HG02610 (cell line): Measurements from ENCODE around the gene TPT1.

Source experiments
- ATAC-seq: cut with Tn5 transposase; IDR thresholded peaks from one replicate; pipeline ENCODE4 v1.9.1; 2021; ENCODE audit warnings: mild to moderate bottlenecking, moderate library complexity; ENCODE audit not compliant: unreplicated experiment

Gene TPT1

DNA sequence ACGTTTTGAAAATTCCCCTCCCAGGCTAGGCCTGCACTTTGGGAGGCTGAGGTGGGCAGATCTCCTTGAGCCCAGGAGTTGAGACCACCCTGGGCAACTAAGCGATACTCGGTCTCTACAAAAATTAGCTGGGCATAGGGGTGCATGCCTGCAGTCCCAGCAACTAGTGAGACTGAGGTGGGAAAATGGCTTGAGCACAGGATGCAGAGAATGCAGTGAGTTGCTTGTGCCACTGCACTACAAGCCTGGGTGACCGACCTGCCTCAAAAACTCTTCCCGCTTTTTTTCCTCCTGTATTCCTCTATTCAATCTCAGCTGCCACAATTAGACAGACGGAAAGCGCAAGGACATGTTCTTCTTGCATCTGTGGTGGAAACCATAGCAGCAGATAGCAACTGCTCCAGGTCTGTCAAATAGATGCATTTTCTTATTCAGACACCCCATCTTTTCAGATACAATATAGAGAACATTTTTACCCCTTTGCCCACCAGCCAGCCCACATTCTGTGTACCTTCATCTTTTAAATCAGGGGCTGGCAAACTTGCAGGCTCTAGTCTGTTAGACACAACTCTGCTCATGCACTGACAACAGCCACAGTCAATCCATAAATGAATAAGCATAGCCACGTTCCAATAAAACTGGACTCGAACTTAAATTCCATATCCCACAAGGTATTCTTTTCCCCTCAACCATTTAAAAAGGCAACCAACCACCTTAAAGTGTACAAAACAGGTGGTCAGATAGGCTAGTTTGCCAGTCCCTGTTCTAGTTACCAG lies 4.8 kb downstream of the TPT1 start:
- ATAC-seq, result no peak

DNA sequence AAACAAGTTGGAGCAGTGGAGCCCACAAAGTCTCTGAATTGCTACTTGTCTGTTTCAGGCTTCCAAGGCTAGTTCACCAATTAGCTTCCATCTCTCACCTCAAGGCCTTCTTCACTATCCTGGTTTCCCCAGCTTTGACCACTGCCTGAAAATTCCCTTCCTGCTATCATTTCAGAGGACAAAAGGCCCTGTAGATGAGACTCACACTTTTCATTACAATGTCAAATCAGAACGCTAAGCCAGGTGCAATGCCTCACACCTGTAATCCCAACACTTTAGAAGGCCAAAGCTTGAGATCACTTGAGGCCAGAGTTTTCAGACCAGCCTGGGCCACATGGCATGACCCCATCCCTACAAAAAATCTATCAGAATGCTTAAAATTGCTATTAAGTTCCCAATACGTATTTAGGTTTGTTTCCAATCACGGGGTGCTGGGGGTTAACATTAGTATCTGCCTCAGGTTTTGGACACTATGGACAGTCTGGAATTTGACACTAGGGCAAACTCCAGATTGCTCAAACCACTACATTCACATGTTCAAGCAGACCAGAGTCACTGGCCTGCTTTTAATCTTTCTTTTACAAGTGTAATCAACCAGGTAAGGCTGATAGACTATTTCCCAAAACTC lies 5.5 kb downstream of the TPT1 start:
- no peak for ATAC-seq

DNA sequence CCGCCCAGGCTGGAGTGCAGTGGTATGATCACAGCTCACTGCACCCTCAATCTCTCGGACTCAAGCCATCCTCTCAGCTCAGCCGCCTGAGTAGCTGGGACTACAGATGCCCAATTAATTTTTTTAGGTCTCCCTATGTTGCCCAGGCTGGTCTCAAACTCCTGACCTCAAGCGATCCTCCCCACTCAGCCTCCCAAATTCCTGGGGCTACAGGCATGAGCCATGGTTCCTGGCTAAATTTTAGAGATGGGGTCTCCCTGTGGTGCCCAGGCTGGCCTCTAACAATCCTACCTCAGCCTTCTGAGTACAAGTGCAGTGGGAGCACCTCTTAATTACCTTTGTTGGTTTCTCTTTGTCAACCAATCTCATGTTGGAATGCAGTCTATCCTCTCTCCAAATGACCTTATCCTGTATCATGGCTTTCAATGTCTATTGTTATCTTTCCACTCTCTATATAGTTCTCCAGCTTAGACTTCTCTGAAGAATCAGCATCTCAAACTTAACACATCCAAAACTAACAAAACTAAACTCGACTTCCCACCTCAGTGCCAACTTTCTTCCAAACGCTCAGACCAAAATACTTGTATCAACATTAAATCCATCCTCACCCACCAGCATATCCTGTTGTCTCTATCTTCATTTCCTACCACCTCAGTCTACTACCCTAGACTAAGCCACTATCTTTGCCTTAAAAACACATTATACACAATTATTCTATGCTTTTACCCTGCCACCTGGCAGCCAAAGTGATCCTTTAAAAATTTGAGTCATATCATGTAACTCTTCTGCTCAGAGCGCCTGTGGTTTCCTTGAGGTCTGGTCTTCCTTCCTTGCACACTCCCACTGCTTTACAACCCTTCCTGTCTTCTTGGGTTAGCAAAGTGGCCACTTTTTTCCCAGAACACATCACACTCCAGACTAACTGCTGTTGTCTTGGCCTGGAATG lies 6.7 kb downstream of the TPT1 start:
- no peak for ATAC-seq

DNA sequence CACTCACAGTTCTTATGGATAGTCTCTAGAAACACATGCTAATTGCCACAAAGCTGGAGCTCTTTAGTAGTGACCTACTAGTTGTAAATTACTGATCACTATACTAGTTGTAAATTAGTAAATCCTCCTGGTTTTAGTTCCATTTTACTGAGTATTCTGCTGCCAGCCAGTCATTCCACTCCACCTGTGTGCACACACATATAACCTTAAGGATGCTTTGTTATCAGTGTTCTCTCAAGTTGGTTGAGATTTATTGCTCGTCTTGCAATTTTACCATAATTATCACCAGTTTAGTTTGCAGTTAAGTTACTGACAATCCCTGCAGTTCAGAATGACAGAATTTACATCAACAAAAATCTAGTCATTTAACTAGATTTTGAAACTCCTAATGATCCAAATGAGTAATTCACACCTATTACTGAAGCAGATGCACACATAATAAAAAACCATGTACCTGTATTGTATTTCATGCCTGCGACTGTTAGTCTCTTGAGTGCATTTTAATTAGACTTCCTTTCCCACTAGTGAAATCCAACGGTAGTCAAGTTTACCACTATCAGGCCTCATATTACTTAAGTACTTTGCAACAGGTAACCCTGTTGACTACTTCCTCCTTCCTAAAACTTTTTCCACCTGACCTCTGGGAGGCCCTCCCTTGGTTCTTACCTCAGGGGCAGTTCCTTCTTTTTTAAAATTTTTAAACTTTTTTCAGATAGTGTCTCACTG lies 7.6 kb downstream of the TPT1 start:
- no peak for ATAC-seq

DNA sequence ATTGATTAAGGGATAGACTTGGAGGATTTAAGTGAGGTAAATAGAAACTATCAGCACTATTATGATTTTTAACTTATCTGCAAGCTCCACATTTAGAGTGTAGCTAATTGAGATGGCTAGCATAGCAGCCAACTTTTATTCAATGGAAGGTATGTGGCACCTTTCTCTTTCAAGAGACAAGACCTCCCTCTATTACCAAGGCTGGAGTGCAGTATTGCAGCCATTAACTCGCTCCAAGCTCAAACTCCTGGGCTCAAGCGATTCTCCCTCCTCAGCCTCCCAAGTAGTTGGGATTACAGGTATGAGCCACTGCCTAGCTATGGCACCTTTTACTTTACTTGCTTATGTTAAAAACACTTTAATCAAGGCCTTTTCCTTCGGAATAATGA lies 8.2 kb downstream of the TPT1 start:
- no peak for ATAC-seq

DNA sequence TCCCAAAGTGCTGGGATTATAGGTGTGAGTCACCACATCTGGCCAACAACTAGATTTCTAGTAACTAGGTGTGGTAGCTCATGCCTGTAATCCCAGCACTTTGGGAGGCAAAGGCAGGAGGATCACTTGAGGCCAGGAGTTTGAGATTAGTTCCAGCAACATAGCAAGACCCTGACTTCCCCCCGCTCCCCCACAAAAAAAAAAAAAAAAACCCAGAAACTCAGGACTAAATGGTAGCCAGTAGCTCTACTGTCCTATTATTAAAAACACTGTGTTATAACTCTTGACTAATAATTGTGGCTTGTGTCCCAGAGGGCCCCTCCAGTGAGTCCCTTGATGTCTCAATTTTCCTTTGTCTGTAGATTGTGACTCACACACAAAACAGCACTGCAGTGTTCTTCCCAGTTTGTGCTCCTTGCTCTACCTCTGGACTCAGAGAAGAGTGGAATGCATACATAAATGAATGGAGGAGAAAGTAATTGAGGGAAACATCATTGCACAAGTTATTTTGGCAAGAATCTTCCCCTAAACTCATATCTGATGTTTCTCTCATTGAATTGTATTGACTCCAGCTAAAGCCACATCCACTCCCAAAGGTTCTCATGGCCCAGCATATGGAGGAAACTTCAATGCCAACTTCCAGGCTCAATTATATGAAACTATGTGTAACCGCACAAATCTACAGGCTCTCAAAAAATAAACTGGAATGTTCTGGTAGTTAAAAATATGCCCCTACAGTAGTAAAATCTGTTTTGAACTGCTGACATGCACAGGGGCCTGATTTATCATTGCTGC lies 8.8 kb downstream of the TPT1 start:
- no peak for ATAC-seq

DNA sequence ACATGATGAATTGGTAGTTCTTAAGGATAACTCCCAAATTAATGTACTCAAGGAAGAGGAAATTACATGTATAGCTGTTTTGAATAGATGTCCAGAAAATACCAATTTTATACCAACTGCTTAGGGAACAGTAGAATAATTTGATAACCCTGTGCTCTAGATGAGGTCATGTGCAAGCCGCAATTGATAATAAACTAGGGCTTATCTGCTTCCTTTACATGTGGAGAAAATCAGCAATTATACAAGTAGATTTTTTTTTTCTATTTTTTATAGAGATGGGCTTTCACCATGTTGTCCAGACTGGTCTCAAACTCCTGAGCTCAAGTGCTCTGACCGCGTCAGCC lies 9.3 kb downstream of the TPT1 start:
- ATAC-seq, result no peak

DNA sequence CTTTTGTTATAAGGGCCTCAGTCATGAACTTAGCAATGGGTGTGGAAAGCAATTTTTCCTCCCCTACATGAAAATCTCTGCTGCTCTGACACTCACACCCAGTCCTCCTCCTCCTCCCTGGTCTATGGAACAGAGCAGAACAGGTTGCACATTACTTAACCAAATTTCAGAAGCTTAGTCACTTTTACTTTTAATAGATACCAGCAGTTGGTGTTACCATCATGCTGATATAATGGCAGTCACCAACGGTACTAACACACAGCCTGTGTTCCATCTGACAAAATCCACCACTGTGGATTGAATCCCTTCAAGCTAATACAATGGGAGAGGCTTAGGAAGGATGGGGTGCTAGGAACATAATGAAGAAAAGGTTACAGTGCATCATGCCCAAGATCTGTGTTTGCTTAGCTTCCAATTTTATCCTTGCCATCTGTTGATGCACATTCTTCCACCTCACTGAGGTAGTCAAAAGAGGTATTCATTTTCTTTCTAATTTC lies 9.8 kb downstream of the TPT1 start:
- ATAC-seq, result no peak

DNA sequence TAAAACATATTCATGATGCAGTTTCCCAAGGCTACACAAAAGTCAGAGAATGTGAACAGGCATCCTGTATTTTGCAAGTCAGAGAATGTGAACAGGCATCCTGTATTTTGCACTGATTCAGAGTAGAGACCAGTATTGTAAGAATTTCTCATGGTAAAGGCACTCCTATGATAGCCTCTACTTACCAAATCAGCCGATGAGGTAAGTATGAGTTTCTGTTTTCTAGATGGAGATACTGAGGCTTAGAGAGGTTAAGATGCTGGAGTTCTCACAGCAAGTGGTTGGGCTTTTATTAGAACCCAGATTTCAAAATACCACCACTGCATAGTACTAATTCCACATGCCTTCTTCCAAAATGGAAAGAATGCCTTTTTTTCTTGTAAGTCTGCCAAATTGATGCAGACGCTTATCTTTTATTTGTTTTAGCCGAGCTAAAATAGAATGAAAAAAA lies 12.3 kb downstream of the TPT1 start:
- no peak for ATAC-seq

DNA sequence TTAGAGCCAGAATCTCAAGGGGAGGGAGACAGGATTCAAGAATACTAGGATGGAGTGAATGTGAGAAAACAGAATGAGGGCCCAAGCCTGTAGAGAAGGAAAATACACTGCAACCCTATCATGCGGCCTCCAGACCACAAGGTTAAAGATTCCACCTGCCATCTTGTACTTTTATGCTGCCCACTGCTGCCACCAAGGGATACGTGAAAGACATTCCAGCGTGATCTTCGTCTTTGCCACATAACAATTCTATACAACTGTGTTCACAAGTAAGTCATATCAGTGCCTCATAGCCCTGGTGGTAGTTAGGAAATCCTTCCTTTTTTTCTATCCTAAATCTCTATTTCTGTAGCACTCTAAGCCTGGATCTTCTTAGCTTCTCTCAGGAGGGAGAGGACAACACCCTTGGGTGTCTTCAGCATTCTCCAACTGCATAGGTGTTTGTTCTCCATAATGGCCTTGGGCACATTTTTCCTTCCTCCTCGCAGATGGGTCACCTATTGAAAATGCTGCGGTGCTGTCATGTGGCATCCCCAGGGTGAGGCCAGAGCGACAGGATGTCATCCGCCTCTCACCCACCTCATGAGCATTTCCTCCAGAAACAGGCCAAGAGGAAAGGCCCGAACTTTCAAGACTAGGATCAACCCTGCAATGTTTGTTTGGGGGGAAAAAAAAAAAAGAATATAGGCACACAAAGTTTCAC lies 13.6 kb downstream of the TPT1 start:
- no peak for ATAC-seq

DNA sequence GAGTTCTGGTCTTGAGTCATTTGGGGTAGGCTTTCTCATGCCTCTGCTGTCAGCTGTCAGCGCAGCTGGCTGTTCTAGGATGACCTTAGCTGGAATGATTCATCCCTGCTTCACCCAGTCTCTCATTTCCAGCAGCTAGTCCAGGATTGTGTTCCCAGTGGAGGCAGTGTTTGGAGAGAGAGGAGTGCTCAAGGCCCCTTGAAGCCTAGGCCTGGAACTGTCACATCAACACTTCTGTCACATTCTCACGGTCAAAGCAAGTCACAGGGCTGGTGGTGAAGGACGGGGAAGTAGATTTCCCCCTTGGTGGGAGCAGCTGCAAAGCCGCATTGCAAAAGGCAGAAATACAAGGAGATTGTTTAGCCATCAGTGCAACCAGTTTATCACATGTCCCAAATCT lies 15.2 kb downstream of the TPT1 start:
- no peak for ATAC-seq

DNA sequence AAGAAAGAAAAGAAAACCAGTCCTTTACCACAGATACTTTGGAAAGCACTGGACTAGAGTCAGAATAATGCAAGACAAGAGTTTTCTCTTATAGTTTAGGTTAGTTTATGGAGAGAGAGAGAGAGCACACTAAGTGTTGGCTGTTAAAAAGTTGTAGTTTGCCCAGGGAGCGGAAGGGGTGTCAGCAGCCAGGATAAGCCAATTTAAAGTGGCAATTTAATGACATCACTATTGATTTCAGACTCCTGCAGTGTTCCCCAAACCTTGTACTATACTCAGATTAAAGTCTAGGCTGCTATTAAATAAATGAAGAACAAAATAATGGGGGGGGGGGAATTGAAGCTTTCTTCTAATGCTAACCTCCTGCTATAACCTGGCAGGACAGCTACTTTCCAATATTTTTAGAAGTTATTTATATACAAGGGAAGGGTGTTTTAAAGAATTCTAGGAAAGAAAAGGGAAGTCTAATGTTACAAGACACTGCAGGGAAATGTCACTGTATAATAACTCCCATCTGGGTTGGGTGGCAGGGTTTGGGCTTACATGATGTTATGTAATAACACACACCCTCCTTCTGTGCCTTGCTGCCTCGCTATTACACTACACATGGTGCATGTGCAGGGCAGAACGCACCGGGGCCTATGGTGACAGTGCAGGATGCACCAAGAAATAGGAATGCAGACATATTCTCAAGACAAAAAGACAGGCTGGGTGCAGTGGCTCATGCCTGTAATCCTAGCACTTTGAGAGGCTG lies 19.9 kb downstream of the TPT1 start:
- ATAC-seq, result no peak

DNA sequence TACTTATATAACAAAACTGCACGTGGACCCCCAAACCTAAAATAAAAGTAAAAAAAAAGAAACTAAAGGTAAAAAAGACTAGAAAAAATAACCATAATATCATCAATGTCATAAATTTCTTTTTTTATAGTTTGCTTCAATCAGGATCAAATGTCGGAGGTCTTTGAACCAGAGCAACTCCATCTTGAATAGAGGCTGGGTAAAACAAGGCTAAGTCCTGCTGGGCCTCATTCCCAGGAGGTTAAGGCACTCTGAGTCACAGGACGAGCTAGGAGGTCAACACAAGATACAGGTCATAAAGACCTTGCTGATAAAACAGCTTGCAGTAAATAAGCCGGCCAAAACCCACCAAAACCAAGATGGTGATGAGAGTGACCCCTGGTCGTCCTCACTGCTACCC lies 24.0 kb downstream of the TPT1 start:
- no peak for ATAC-seq

DNA sequence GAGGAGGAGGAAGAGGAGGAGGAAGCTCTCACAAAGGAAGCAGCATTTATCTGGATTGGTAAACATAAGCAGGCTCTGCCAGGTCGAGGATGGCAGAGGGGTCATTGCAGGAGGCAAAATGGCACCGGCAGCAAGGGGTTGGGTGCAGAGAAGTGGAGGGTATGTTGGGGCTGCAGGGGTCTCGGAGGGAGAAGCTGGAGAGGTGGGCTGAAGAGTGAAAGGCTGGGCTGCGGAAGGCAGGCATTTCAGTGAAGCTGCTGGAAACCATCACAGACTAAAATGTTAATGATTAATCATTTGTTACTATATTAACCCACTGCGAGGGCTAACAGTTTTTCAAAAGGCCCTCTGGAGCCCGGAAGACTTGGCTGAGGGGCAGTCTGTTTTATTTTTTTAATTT lies 24.6 kb downstream of the TPT1 start:
- ATAC-seq, result no peak

DNA sequence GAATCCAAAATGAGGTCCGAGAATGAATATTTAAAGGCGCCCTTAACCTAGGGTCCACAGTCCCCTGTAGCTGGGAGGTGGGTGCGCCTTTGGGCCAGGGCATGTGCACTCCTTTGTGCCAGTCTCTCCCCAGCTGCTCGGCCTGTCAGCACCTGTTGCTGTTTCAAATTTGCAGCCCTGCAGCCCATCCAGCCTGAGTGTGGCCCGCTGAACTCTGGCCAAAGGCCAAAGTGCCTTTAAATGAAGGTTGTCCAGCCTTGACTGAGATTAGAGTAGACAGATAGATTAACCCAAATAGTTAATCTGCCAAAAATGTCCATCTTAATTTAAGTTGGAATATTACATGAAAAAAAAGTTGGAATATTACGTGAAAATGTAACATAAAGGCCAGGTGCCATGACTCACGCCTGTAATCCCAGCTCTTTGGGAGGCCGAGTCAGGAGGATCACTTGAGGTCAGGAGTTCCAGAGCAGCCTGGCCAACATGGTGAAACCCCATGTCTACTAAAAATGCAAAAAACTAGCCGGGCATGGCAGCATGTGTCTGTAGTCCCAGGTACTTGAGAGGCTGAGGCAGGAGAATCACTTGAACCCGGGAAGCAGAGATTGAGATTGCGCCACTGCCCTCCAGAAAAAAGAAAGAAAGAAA lies 25.3 kb downstream of the TPT1 start:
- no peak for ATAC-seq

DNA sequence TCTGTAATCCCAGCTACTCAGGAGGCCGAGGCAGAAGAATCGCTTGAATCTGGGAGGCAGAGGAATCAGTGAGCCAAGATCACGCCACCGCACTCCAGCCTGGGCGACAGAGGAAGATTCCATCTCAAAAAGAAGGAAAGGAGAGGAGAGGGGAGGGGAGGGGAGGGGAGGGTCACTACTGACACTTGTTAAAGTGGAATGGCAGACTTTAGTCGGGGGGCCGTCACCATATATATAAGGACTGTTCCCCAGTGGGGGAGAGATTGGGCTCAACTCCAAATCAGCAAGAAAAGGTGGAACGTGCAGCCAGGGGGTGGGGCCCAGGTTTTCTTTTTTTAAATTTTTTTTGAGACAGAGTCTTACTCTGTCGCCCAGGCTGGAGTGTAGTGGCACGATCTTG lies 26.2 kb downstream of the TPT1 start:
- ATAC-seq, result no peak

DNA sequence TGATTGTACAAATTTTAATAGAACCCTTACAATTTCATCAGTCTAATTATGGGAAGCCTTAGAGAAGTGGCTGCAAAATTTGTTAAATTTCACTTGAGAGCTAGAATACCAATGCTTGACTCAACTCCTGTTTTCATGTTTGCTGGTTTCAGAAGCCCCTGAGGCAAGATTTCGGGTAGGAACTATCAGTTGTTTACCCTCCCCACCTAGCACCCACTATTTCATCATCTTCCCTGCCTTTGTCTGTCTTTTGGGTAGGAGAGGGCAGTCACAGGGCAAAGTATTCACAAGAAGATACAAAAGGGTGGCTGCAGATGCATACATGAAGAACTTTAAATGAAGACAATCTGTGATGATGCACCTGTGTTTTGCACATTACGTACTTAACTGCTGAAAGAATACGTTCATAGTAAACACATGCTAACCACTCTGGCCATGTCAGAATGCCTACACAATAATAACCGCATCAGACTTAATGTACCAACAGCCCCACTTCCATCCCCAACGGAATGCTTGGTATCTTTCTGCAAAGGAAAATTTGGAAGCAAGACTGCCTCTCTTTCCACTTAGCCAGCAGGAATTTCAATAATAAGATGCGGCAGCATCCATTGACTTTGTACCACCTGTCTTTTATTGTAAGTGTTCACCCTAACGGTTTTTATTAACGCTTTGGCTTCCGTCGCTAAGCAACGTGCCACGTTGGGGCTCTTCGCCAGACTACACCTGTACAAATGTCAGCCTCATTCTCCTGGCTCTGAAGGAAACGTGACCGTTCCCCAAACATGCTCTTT lies 30.4 kb downstream of the TPT1 start:
- no peak for ATAC-seq
